Thoracic aorta (tissue), 2 donors: ENCODE data around the gene BLNK. TPM values are rescaled to one million over a fixed set of nuclear protein-coding genes. Genes with fewer than 3 reads are reported as not detected.
A peak's percentile ranks its signal among the peaks of the same experiment; 100 is the strongest.

Source experiments
- ATAC-seq: fragments of 150-250 bp; one replicate; pipeline ENCODE4 v1.8.0; 2017; ENCODE audit warnings: low read depth; ENCODE audit not compliant: insufficient number of reproducible peaks, low FRiP score
- DNase-seq: peaks from one replicate; pipeline ENCODE4 v3.0.0-alpha.2; 2020; ENCODE audit warnings: low spot score
- H3K27ac ChIP-seq, 2 donors: fragments of 200-600 bp; sonication (generic); 1 replicate in 1 of 2; 2 replicates in 1 of 2; pipeline ENCODE4 v1.5.1; 2016; ENCODE audit warnings: mild to moderate bottlenecking in 2 of 2, moderate library complexity in 2 of 2
- H3K27me3 ChIP-seq: fragments of 200-600 bp; sonication (generic); replicated peaks from 2 replicates; pipeline ENCODE4 v1.6.0; 2016; ENCODE audit warnings: mild to moderate bottlenecking; ENCODE audit not compliant: insufficient read depth
- H3K36me3 ChIP-seq: fragments of 200-600 bp; sonication (generic); one replicate; pipeline ENCODE4 v1.5.1; 2016
- H3K4me1 ChIP-seq, 2 donors: fragments of 200-600 bp; sonication (generic); 1 replicate in 1 of 2; 2 replicates in 1 of 2; pipeline versions ENCODE4 v1.5.1 to v1.6.0; 2016; ENCODE audit warnings: low read depth in 2 of 2, mild to moderate bottlenecking in 1 of 2; ENCODE audit not compliant: control insufficient read depth in 1 of 2
- H3K4me3 ChIP-seq: fragments of 200-600 bp; sonication (generic); 2 replicates; pipeline ENCODE4 v1.5.1; 2016; ENCODE audit warnings: mild to moderate bottlenecking
- H3K9me3 ChIP-seq: fragments of 200-600 bp; sonication (generic); 2 replicates; pipeline ENCODE4 v1.5.1; 2016
- CTCF ChIP-seq: fragments of 200-600 bp; sonication (generic); IDR thresholded peaks from one replicate; pipeline ENCODE4 v1.5.1; 2019; ENCODE audit warnings: antibody characterized with exemption
- total RNA-seq, 2 donors: library from RNA; depleted of rRNA; stranded (reverse); fragments of >200 nt; gene quantifications; one replicate each; pipeline versions ENCODE4 v1.1.0 to v1.2.3, GENCODE V29; 2016

BLNK gene
- total RNA-seq, 2 donors from 2014 or later = 1.3 to 6.9 TPM

DNA sequence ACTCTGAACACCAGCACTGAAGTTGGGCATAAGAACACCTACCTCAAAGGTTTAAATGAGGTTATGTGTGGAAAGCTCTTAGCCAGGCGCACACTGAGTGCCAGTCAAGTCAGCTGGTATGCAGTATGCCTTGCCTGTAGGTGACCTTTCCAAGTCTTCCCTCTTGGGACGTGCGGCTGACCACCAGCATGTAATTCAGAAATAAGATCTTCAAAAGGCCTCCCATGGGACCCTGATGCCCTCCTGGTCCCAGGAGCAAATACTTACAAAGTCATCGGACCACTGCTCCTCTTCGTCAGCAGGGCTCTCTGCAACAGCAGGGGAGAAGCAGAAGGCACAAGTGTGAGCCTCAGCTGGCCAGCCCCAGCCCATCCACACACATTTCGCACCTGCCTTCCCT is 40.8 kb downstream of the BLNK start:
- H3K27ac ChIP-seq = no peak overlapping the region
- H3K4me1 ChIP-seq = peaks cover 3 to 29% of the 10 kb centered on the region in 2 donors
- no peaks in the 10 kb centered on the region for H3K36me3 ChIP-seq
- no peaks in the 10 kb centered on the region for H3K27me3 ChIP-seq
- TF ChIP-seq CTCF = no peak
- no peak overlapping the region for H3K4me3 ChIP-seq
- no peaks in the 10 kb centered on the region for H3K9me3 ChIP-seq
- ATAC-seq (no peak), DNase-seq (no peak)

GRCh38 chr10:96229568-96230030 is 41.8 kb downstream of the BLNK start:
- TF ChIP-seq CTCF = peak; percentile 91
- ATAC-seq (no peak), DNase-seq (peak; percentile 38)
- Histone ChIP-seq H3K27me3 (no peaks in the 10 kb centered on the region), H3K9me3 (no peaks in the 10 kb centered on the region), H3K27ac (no peak overlapping the region), H3K4me1 (peaks cover 3 to 20% of the 10 kb centered on the region in 2 donors), H3K4me3 (no peak overlapping the region), H3K36me3 (no peaks in the 10 kb centered on the region)

DNA sequence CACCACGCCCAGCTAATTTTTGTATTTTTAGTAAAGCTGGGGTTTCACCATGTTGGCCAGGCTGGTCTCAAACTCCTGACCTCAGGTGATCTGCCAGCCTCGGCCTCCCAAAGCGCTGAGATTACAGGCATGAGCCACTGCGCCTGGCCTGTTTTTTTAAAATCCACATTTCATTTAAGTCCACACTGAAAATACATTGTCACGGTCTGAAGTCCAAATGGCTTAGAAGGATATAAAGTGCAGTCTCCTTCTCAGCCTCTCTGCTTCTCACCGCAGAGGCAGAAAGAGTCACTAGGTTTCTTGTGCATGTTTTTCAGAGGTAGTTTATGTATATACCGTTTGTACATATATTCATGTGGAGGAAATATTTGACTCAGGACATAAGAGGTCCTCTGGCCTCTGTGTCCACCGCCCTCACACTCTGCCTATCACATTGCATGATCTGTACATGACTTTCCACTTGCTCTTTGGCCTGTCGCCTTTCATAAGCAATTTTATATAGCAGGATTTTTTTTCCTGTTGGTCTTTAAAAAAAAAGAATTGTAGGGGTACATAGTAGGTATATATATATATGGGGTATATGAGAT is 42.9 kb downstream of the BLNK start:
- ATAC-seq (no peak), DNase-seq (no peak)
- H3K4me3 ChIP-seq = no peak overlapping the region
- H3K4me1 ChIP-seq = peaks cover 3 to 10% of the 10 kb centered on the region in 2 donors
- H3K27me3 ChIP-seq = no peaks in the 10 kb centered on the region
- no peak overlapping the region for H3K27ac ChIP-seq
- TF ChIP-seq CTCF = no peak
- no peaks in the 10 kb centered on the region for H3K9me3 ChIP-seq
- H3K36me3 ChIP-seq = no peaks in the 10 kb centered on the region

- Histone ChIP-seq H3K27me3 (no peaks in the 10 kb centered on the region), H3K36me3 (no peaks in the 10 kb centered on the region), H3K9me3 (no peaks in the 10 kb centered on the region), H3K4me1 (peaks cover 3 to 9% of the 10 kb centered on the region in 2 donors), H3K27ac (no peak overlapping the region), H3K4me3 (no peak overlapping the region)
- TF ChIP-seq CTCF = no peak
- no peak for DNase-seq
- no peak for ATAC-seq
Observed at GRCh38 chr10:96227206-96227605, 44.2 kb downstream of the BLNK start.

- Histone ChIP-seq H3K4me3 (no peak overlapping the region), H3K27me3 (no peaks in the 10 kb centered on the region), H3K36me3 (no peaks in the 10 kb centered on the region), H3K9me3 (no peaks in the 10 kb centered on the region), H3K27ac (no peak overlapping the region), H3K4me1 (peaks cover 1 to 4% of the 10 kb centered on the region in 2 donors)
- ATAC-seq (no peak), DNase-seq (no peak)
- no peak for TF ChIP-seq CTCF
Observed at GRCh38 chr10:96225119-96225518, 46.2 kb downstream of the BLNK start.
